ENCODE results near the gene PRR11. TPM values are rescaled to one million over a fixed set of nuclear protein-coding genes. Genes with fewer than 3 reads are reported as not detected.

Gene PRR11
- total and polyA plus RNA-seq, 4 donors, result 0.63 to 4.2 (median 2.0) TPM

DNA sequence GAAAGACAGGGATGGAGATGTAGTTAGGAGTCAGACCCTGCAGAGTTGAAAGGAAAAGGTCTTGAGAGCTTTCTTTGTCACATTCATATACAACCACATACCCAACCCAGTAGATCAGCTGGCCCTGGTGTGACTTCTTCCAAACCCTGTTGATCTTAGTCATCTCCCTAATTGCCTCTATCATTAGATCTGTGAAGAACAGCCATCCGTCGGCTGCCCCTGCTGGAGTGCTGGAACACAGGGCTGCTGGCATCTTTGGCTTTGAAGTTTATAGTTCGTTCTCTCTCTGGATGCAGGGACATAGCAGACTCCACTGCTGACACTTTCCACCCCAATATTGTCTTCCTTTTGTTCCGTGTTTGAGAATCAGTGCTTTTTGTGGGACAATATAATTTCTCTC lies 43.9 kb downstream of the PRR11 start:
- Histone ChIP-seq H3K9ac (ENCODE audit: insufficient read depth in 1 of 2, low read length in 2 of 2) (no peak overlapping the region), H3K4me3 (no peak overlapping the region), H3K27me3 (ENCODE audit: control insufficient read depth in 3 of 3, insufficient read depth in 3 of 3, low read length in 2 of 3) (no peaks in the 10 kb centered on the region), H3K4me1 (ENCODE audit: control insufficient read depth in 5 of 5, insufficient read depth in 5 of 5, low read length in 5 of 5) (no peaks in the 10 kb centered on the region), H3K27ac (ENCODE audit: low read depth in 1 of 2, low read length in 1 of 2) (no peak overlapping the region), H3K9me3 (ENCODE audit: control insufficient read depth in 4 of 4, insufficient read depth in 3 of 4, low read length in 3 of 4) (no peaks in the 10 kb centered on the region), H3K36me3 (ENCODE audit: control insufficient read depth in 4 of 4, insufficient read depth in 4 of 4, low read length in 4 of 4) (peaks cover 0 to 7% (median under 1%) of the 10 kb centered on the region in 4 donors)
- DNase-seq, result no peak
- TF ChIP-seq, protein P1, sequence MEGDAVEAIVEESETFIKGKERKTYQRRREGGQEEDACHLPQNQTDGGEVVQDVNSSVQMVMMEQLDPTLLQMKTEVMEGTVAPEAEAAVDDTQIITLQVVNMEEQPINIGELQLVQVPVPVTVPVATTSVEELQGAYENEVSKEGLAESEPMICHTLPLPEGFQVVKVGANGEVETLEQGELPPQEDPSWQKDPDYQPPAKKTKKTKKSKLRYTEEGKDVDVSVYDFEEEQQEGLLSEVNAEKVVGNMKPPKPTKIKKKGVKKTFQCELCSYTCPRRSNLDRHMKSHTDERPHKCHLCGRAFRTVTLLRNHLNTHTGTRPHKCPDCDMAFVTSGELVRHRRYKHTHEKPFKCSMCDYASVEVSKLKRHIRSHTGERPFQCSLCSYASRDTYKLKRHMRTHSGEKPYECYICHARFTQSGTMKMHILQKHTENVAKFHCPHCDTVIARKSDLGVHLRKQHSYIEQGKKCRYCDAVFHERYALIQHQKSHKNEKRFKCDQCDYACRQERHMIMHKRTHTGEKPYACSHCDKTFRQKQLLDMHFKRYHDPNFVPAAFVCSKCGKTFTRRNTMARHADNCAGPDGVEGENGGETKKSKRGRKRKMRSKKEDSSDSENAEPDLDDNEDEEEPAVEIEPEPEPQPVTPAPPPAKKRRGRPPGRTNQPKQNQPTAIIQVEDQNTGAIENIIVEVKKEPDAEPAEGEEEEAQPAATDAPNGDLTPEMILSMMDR (IDR thresholded peaks at IDR 0.05; ENCODE audit: control extremely low read depth, extremely low read depth), result no peak
- WGBS, 2 donors, result 93 to 98% methylated on average over 4 of the region's 4 CpGs
- no peak for ATAC-seq (ENCODE audit: insufficient read depth, low FRiP score)

DNA sequence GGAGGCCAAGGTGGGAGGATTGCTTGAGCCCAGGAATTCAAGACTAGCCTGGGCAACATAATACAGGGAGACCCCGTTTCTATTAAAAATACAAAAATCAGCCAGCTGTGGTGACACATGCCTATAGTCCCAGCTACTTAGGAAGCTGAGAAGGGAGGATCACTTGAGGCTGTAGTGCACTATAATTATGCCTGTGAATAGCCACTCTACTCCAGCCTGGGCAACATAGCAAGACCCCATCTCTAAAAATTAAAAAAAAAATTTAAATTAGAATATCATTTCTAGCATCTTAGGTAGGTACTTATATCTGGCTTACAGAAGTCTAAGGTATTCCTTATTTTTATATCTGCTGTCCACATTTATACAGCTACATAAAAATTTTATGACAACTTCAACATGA lies 46.8 kb downstream of the PRR11 start:
- no peaks in the 10 kb centered on the region for H3K9me3 ChIP-seq (ENCODE audit: control insufficient read depth in 4 of 4, insufficient read depth in 3 of 4, low read length in 3 of 4)
- WGBS, 2 donors, result 95 to 100% methylated on average over 1 of the region's 1 CpG
- DNase-seq, result no peak
- H3K4me1 ChIP-seq (ENCODE audit: control insufficient read depth in 5 of 5, insufficient read depth in 5 of 5, low read length in 5 of 5), result no peaks in the 10 kb centered on the region
- TF ChIP-seq, protein P1 (IDR thresholded peaks at IDR 0.05; ENCODE audit: control extremely low read depth, extremely low read depth), result no peak
- H3K27ac ChIP-seq (ENCODE audit: low read depth in 1 of 2, low read length in 1 of 2), result no peak overlapping the region
- no peak overlapping the region for H3K4me3 ChIP-seq
- H3K27me3 ChIP-seq (ENCODE audit: control insufficient read depth in 3 of 3, insufficient read depth in 3 of 3, low read length in 2 of 3), result no peaks in the 10 kb centered on the region
- no peak for ATAC-seq (ENCODE audit: insufficient read depth, low FRiP score)
- no peak overlapping the region for H3K9ac ChIP-seq (ENCODE audit: insufficient read depth in 1 of 2, low read length in 2 of 2)
- peaks cover 0 to 7% (median 0%) of the 10 kb centered on the region in 4 donors for H3K36me3 ChIP-seq (ENCODE audit: control insufficient read depth in 4 of 4, insufficient read depth in 4 of 4, low read length in 4 of 4)

DNA sequence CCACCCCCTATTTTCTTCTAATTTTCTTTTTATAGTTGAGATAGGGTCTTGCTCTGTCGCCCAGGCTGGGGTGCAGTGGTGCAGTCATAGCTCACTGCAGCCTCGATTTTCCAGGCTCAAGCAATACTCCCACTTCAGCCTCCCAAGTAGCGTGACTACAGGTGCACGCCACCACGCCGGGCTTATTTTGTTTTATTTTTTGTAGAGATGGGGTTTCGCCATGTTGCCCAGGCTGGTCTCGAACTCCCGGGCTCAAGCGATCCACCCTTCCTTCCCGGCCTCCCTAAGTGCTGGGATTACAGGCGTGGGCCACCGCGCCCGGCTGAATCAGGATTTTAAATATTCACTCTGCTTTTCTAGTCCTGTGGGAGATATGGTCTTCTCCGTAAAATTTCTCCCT lies 63.8 kb downstream of the PRR11 start:
- DNase-seq (no peak), ATAC-seq (ENCODE audit: insufficient read depth, low FRiP score) (no peak)
- Histone ChIP-seq H3K27ac (ENCODE audit: low read depth in 1 of 2, low read length in 1 of 2) (no peak overlapping the region), H3K27me3 (ENCODE audit: control insufficient read depth in 3 of 3, insufficient read depth in 3 of 3, low read length in 2 of 3) (no peaks in the 10 kb centered on the region), H3K9me3 (ENCODE audit: control insufficient read depth in 4 of 4, insufficient read depth in 3 of 4, low read length in 3 of 4) (no peaks in the 10 kb centered on the region), H3K4me1 (ENCODE audit: control insufficient read depth in 5 of 5, insufficient read depth in 5 of 5, low read length in 5 of 5) (peaks cover 0 to 13% (median 0%) of the 10 kb centered on the region in 5 donors), H3K9ac (ENCODE audit: insufficient read depth in 1 of 2, low read length in 2 of 2) (no peak overlapping the region), H3K36me3 (ENCODE audit: control insufficient read depth in 4 of 4, insufficient read depth in 4 of 4, low read length in 4 of 4) (peaks cover 0 to 4% (median 1%) of the 10 kb centered on the region in 4 donors), H3K4me3 (no peak overlapping the region)
- TF ChIP-seq, protein P1 (IDR thresholded peaks at IDR 0.05; ENCODE audit: control extremely low read depth, extremely low read depth), result no peak
- WGBS, 2 donors, result 95 to 97% methylated on average over 16 of the region's 16 CpGs

DNA sequence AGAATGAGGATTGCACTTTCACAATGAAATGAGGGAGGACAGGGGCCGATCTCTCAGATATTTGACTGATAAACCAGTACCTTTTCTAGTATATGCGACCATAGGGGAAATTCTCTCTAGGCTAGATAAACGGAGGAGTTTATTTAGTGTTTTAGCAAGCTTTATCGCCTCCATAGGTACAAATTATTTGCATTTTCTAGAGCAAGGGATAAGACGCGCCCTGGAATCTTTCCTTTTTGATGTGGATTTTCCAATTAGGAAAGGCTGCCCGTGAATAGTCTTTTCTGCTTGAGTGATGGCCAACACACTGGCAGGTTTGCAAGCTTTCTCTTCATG lies 64.4 kb downstream of the PRR11 start:
- peaks cover 0 to 2% (median under 1%) of the 10 kb centered on the region in 4 donors for H3K36me3 ChIP-seq (ENCODE audit: control insufficient read depth in 4 of 4, insufficient read depth in 4 of 4, low read length in 4 of 4)
- TF ChIP-seq, protein P1 (IDR thresholded peaks at IDR 0.05; ENCODE audit: control extremely low read depth, extremely low read depth), result no peak
- H3K27me3 ChIP-seq (ENCODE audit: control insufficient read depth in 3 of 3, insufficient read depth in 3 of 3, low read length in 2 of 3), result no peaks in the 10 kb centered on the region
- H3K9me3 ChIP-seq (ENCODE audit: control insufficient read depth in 4 of 4, insufficient read depth in 3 of 4, low read length in 3 of 4), result no peaks in the 10 kb centered on the region
- ATAC-seq (ENCODE audit: insufficient read depth, low FRiP score) (no peak), DNase-seq (peak in 1 of 3 donors; percentile 4)
- peaks cover 0 to 13% (median 0%) of the 10 kb centered on the region in 5 donors for H3K4me1 ChIP-seq (ENCODE audit: control insufficient read depth in 5 of 5, insufficient read depth in 5 of 5, low read length in 5 of 5)
- 22 to 31% methylated on average over 7 of the region's 7 CpGs for WGBS, 2 donors
- H3K4me3 ChIP-seq, result no peak overlapping the region
- H3K27ac ChIP-seq (ENCODE audit: low read depth in 1 of 2, low read length in 1 of 2), result peak overlapping the region in 1 of 2 donors; percentile 33
- peak overlapping the region in 1 of 2 donors; percentile 47 for H3K9ac ChIP-seq (ENCODE audit: insufficient read depth in 1 of 2, low read length in 2 of 2)

All from lung (tissue), 12 donors.